ENCODE measurements around the gene SLC7A9.
"Not testable (repeated sequence)": the region's sequence is repeated elsewhere in the genome, so short reads cannot be mapped to it uniquely, and the experiment has no call there.

Gene SLC7A9

DNA sequence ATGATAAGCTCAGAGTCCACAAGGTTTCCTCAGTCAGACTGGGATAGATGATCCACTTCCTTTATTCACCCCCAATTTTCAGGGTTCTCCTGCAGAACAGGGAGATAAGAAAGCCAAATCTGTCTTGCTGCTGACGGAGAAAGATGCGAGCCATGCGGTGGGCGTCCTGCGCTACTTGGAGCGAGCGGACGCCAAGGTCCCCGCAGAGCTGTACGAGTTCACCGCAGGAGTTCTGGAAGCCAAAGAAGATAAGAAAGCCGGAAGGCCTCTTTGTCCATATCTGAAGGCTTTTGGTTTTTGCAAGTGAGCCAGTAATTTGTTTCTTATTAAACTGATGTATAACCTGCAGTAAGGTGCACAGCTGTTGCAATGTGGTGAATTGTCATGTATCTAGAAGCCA, 66.7 kb downstream of the SLC7A9 start:
- no peak for DNase-seq

DNA sequence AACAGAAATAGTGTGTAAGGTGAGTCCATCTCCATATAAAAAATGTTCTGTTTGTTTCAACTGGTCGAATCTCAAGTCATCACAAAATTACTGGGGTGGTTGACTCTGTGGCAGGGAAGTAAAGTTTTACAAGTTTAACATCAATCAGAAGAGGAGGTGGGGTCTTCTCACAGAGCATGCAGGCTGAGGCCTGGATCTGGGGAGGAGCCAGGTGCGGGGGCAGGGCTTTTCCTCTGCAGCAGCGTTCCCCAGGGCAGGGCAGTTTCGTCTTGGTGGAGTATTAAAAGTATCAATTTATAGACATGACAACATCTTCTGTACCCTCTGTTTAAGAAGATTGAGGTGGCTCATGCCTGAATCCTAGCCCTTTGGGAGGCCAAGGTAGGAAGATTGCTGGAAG, 68.8 kb downstream of the SLC7A9 start:
- no peak for DNase-seq

DNA sequence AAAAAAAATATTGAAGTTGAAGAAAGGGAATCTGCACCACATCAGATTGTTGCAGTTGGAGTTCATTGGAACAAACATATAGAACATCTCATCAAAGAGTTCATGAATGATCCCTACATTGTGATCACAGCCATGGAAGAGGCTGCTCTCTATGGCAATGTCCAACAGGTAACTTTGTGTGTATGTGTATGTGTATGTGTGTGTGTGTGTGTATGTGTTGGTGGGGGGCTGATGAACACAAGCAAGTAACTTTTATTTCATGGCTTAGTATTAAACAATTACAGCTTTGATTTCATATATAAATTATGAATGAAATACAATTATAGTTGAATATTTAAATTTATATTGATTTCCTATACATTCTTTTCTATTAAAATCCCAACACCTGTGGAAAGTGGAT, 69.4 kb downstream of the SLC7A9 start:
- no peak for DNase-seq

DNA sequence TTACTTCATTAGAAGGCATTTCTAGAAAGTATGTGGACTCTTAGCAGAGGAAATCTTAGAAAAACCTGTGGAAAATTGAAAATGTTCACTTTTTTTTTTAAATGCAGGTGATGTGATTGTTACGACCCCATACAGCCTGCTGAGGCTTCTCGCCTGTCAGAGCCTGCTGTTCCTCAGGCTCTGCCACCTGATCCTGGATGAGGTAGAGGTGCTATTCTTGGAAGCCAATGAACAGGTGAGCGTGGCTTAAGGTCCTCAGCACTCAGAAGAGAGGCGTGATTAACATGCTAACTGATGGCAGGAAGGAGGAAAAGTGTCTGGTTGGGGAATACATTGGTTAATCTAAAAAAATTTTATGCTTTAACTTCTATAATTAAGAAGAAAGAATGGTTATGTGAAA, 71.4 kb downstream of the SLC7A9 start:
- DNase-seq, result no peak

DNA sequence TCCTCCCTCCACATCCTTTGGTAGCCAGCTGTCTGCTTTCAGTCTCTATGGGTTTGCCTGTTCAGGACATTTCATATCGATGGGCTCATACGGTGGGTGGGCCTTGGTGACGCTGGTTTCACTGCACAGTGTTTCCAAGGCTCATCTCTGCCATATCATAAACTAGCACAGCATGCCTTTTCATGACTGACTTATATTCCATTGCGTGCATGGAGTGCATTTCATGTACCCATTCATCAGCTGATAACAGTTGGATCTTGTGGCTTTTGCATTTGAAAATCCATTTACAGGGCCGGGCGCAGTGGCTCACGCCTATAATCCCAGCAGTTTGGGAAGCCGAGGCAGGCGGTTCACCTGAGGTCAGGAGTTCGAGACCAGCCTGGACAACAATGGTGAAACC, 80.1 kb downstream of the SLC7A9 start:
- DNase-seq, result no peak

DNA sequence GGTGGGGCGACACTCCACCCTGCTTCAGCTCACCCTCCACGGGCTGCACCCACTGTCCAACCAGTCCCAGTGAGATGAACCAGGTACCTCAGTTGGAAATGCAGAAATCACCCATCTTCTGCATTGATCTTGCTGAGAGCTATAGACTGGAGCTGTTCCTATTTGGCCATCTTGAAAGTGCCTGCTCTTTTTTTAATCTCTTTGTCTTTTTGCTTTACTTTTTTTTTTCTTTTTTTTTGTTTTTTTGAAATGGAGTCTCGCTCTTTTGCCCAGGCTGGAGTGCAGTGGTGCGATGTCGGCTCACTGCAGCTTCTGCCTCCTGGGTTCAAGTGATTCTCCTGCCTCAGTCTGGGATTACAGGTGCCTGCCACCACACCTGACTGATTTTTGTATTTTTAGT, 81.7 kb downstream of the SLC7A9 start:
- not testable (repeated sequence) for DNase-seq

DNA sequence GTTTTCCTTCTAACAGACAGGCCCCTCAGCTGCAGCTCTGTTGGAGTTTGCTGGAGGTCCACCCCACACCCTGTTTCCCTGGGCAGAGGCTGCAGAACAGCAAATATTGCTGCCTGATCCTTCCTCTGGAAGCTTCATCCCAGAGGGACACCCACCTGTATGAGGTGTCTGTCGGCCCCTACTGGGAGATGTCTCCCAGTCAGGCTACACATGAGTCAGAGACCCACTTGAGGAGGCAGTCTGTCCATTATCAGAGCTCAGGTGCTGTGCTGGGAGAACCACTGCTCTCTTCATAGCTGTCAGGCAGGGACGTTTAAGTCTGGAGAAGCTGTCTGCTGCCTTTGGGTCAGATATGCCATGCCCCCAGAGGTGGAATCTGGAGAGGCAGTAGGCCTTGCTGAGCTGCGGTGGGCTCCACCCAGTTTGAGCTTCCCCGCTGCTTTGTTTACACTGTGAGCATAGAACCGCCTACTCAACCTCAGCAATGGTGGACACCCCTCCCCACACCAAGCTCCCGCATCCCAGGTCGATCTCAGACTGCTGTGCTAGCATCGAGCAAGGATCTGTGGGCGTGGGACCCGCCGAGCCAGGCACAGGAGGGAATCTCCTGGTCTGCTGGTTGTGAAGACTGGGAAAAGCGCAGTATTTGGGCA, 82.3 kb downstream of the SLC7A9 start:
- DNase-seq, result not testable (repeated sequence)

DNA sequence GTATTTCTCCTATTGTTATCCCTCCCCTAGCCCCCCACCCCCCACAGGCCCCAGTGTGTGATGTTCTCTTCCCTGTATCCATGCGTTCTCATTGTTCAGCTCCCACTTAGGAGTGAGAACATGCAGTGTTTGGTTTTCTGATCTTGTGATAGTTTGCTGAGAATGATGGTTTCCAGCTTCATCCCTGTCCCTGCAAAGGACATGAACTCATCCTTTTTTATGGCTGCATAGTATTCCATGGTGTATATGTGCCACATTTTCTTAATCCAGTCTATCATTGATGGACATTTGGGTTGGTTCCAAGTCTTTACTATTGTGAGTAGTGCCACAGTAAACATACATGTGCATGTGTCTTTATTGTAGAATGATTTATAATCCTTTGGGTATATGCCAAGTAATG, 87.5 kb downstream of the SLC7A9 start:
- not testable (repeated sequence) for DNase-seq

DNA sequence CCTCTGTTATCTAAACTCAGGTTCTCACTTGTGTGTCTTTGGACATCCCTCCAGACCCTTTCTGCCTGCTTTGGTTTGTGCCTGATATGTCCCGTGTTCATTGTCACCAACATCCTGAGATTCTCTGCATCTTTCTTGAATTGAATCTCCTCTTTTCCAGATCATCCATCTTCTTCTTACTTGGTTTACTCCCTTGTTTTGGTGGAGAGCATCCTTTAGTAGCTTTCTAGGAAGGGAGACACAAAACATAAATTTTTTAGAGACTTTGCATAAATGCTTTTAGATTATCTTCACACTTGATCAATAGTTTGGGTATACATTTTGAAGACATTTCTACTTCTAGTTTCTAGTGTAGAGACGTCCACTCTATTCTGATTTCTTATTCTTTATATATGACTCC, 88.3 kb downstream of the SLC7A9 start:
- DNase-seq, result no peak

Measured in amygdala (tissue), 56 donors.